Effector CD4-positive, alpha-beta T cell (primary cell): ENCODE data around the gene CD38.
A peak's percentile ranks its signal among the peaks of the same experiment; 100 is the strongest.
"Not testable (repeated sequence)": the region's sequence is repeated elsewhere in the genome, so short reads cannot be mapped to it uniquely, and the experiment has no call there.

Source experiments
- DNase-seq: peaks from one replicate; pipeline ENCODE4 v3.0.0-alpha.2; 2020
- total RNA-seq: gene quantifications from one replicate; lab custom pipeline; 2026; lab: John Stamatoyannopoulos, UW

CD38 gene
- total RNA-seq = 16.9 reads per million, percentile 43 among the genes with 10 or more reads in this experiment

DNA sequence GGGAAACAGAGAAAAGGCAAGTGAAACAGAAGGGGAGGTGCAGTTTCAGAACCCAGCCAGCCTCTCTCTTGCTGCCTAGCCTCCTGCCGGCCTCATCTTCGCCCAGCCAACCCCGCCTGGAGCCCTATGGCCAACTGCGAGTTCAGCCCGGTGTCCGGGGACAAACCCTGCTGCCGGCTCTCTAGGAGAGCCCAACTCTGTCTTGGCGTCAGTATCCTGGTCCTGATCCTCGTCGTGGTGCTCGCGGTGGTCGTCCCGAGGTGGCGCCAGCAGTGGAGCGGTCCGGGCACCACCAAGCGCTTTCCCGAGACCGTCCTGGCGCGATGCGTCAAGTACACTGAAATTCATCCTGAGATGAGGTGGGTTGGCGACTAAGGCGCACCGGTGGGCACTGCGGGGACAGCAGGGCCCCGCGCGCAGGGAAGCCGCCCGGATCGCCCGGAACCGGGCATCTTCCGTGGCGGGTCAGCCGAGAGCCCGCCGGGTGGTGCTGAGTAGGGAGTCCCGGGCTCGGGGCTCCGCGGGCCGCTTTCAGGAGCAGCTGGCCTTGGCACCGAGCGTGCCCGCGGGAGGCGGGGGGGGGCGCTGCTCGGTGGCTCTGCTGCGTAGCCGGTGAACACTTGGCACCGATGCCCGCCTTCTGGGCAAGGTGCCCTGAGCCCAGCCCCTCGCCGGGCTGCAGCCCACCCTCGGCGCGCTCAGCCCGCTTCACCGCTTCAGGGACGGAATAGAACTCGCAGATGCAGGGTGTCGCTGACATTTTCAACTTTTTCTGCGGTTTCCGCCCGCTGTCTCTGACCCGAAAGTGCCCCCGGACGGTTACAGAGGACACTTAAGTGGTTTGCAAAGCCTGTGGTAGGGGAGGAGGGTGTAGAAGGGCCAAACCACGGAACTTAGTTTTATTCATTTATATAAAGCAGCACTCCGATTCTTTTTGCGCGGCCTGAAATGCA lies at the start of gene CD38:
Gene CD38, plus strand, starts transcription at position 40 of the 953 bp plus-strand sequence. Its CDS starts 87 bp downstream, at position 127.
- DNase-seq = no peak

DNA sequence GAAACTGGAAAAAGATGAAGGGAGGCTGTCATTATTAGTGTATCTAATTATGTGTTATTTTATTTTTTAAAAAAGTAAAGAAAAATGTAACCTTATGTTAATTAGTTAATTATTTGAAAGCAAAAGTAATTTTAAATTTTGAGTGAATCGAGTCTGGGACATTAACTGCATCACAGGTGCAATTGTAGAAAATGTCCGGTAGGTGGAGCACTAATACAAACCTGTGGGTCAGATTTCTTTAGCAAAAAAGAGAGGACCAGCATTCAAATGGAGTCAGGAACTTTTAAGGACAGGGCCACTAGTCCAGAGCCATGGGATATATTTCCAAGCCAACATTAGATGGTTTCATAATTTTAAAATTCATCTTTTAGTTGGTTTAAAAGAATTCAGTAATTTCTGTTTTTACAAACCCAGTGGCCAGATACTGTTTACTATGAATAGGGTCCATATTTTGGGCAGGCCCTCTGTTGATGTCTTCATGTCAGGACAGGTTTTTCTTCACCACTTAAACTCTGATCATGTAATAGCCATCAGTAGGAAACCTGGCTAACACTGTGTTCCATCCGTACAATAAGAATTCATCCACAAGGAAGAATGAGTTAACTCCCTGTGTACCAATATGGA lies 48.1 kb upstream of the CD38 start:
- peak; percentile 7 for DNase-seq

- DNase-seq = not testable (repeated sequence)
These were observed 45.1 kb upstream of the CD38 start for GRCh38 chr4:15733061-15733460.

DNA sequence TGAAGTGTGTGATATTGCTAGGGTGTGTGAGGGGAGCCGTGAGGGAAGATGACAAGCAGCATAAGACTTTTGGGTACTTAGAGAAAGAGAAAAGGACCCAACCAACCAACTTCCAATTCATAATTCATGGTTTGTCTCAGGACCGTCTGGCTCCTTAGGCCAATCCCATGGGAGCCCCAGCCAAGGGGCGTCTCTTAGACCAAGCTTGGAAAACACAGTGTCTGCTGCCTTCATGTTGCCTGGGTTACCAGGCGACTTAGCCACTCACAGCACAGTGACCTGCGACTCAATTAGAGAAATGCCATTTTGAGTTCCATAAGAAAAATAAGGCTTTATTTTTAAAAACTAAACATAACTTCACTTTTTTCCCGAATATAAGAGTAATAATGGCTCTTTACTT lies 42.6 kb upstream of the CD38 start:
- DNase-seq = no peak

DNA sequence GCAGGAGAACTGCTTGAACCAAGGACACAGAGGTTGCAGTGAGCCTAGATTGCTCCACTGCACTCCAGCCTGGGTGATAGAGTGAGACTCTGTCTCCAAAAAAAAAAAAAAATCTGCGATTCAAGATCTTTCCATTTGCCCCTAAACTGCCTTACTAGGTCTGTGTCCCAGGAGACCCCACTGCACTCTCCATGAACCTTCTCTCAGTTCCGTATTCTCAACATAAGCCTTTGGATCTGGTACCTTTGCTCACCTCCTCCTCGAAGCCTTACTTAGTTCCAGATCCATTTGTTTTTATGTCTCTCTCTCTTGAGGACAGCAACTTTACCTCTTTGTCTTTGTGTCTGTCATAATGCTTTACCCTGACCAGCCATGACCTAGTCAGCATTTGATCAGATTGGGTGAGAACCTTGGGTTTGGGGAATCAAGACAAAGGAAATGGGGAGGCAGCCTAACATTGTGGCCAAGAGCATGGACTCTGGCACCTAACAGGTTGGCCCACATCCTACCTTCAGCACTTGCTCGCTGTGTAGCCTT lies 41.5 kb upstream of the CD38 start:
- DNase-seq = no peak

GRCh38 chr4:15737255-15737654 lies 40.9 kb upstream of the CD38 start:
- DNase-seq = no peak

- DNase-seq = no peak
These were observed 39.3 kb upstream of the CD38 start for GRCh38 chr4:15738877-15739276.

GRCh38 chr4:15740764-15741404 lies 37.2 kb upstream of the CD38 start:
- DNase-seq = no peak

DNA sequence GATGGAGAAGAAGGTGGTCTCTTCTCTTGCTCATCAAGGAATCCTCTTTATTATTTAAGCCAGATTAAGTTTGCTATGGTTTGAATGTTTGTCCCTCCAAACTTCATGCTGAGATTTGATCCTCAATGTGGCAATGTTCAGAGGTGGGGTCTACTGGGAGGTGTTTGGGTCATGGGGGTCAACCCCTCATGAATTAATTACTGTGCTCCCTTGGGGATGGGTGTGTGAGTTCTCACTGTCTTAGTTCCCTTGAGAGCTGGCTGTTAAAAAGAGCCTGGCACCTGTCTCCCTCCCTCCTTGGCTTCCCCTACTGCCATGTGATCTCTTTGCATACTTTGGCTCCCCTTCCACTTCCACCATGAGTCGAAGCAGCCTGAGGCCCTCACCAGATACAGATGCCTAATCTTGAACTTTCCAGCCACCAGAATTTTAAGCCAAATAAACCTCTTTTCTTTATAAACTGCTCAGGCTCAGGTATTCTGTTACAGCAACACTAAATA lies 36.0 kb upstream of the CD38 start:
- no peak for DNase-seq

DNA sequence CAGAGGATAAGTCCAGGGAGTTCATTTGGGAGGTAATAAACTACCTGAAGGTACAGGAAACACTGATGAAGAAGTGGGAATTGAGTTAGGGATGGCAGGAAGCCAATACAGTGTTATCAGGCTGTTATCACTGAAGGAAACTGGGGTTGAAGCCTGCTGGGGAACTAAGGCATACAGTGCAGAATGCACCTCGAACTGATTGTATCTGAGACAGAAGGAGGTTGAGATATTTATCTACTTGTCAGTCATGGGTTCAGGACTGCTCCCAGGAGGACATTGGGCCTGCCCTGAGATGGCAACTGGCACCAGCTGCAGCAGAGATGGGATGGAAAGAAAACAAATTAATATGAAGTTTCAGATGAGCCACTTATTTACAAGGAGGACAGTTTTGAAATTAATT lies 35.5 kb upstream of the CD38 start:
- no peak for DNase-seq

GRCh38 chr4:15744016-15744545 lies 34.0 kb upstream of the CD38 start:
- no peak for DNase-seq

- DNase-seq = no peak
These were observed 32.0 kb upstream of the CD38 start for GRCh38 chr4:15746110-15746509.

DNA sequence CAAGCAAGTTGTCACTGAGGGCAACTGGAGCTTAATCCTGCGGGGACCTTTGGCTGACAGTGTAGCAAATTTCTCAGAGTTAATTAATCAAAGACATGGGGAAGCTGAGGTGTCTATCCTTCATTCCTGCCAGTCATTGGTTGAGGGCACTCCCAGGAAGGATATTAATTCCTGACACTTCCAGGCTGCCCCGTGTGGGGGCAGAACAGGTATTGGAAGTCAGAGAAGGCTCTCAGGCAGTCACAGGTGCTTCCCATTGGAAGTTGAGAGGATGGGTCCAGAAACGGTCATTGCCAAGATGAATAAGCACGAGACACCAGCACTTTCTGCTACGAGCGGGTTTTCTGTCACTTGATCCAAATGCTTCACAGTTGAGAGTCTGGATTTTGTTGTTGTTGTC lies 29.1 kb upstream of the CD38 start:
- no peak for DNase-seq

DNA sequence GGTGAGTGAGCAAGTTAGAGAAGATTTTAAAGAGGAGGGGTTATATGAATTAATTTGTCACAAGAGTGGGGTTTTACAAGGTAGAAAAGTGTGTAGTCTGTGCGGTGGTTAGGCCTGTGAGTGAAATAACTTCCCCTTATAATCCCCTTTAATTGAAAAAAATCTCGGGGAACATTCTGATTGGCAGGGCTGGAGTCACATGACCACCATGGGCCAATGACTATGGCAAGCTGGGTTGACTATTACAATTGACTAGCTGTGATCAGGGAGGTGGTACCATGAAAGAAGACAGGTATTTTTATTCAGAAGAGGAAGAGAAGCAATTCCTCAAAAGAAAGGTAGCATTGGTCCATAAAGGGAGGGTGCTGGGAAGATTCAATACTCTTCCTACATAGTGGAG lies 27.0 kb upstream of the CD38 start:
- DNase-seq = no peak

DNA sequence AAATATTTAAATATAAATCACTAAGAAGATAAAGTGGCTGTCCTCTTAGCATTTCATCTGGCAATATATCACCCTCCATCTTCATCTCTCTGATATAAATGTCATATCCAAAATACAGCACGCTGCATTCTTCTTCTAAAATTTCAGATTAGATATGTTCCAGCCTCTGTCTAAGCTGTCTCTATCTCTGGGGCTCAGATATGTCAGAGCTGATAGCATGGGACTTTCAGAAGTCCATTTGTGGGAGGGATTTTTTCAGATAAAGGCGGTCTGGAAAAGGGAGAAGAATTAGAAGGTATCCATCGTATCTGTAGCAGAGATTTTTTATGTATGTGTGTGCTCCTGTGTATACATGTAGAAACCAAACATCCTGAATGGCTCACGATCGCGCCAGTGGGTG lies 25.0 kb upstream of the CD38 start:
- DNase-seq = no peak

GRCh38 chr4:15753786-15754185 lies 24.3 kb upstream of the CD38 start:
- no peak for DNase-seq

- DNase-seq = peak; percentile 29
These were observed 23.8 kb upstream of the CD38 start for GRCh38 chr4:15754323-15754722.

DNA sequence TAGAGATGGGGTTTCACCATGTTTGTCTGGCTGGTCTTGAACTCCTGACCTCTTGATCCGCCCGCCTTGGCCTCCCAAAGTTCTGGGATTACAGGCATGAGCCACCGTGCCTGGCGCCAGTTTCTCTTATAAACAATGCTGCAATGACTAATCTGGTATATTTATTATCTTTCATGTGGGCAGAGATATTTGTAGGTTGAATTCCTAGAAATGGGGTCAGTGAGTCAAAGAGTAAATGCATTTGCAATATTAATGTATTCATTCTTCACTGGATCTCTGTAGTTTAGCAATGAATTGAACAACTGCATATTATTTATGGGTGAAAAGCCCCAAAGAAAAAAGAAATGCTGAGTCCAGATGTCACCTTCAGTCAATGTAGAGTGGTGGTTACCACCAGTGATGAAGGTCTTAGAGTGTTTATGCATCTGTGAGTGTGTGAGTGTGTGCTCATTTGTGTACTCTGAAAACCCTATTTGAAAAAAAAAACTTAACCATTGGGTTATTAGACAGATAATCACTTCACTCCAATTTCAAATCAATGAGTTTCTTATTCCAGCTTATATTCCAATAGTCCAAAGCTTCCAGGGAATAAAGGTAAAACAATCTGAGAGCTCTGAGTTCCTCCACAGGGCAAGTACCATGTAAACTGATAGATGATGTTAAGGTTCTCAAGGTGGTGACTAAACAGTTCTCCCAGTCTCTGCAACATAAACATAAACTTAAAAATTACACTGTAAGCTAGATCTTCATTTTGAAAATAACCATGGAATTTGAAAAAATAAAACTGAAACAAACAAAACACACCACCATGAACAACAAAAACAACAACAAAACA lies 22.6 kb upstream of the CD38 start:
- DNase-seq = no peak

GRCh38 chr4:15756361-15756861 lies 21.7 kb upstream of the CD38 start:
- peak; percentile 61 for DNase-seq

GRCh38 chr4:15757054-15757453 lies 21.1 kb upstream of the CD38 start:
- no peak for DNase-seq

- DNase-seq = no peak
These were observed 19.8 kb upstream of the CD38 start for GRCh38 chr4:15758294-15758693.

DNA sequence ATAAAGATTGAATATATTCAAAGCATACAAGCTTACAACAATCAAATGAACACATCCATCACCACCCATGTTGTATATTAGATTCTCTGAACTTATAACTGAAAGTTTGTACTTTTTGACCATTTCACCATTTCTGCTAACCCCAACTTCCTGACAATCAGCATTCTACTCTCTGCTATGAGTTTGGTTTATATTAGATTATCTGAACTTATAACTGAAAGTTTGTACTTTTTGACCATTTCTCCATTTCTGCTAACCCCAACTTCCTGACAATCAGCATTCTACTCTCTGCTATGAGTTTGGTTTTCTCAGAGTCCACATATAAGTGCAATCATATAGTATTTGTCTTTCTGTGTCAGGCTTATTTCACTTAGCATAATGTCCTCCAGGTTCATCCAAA lies 15.7 kb upstream of the CD38 start:
- DNase-seq = not testable (repeated sequence)
